ENCODE data around the gene AHCTF1. TPM values are rescaled to one million over a fixed set of nuclear protein-coding genes. Genes with fewer than 3 reads are reported as not detected.

Gene AHCTF1
- total RNA-seq, 2 donors from 2014 or later, result 36.9 to 41.9 TPM

GRCh38 chr1:246932366-246932700, 585 bp upstream of the AHCTF1 start:
- TF ChIP-seq, protein P1, sequence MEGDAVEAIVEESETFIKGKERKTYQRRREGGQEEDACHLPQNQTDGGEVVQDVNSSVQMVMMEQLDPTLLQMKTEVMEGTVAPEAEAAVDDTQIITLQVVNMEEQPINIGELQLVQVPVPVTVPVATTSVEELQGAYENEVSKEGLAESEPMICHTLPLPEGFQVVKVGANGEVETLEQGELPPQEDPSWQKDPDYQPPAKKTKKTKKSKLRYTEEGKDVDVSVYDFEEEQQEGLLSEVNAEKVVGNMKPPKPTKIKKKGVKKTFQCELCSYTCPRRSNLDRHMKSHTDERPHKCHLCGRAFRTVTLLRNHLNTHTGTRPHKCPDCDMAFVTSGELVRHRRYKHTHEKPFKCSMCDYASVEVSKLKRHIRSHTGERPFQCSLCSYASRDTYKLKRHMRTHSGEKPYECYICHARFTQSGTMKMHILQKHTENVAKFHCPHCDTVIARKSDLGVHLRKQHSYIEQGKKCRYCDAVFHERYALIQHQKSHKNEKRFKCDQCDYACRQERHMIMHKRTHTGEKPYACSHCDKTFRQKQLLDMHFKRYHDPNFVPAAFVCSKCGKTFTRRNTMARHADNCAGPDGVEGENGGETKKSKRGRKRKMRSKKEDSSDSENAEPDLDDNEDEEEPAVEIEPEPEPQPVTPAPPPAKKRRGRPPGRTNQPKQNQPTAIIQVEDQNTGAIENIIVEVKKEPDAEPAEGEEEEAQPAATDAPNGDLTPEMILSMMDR (conservative IDR thresholded peaks at IDR 0.05), result no peak
- no peak for DNase-seq
- peak overlapping the region; percentile 94 for H3K27ac Mint-ChIP-seq
- Histone ChIP-seq H3K27me3 (ENCODE audit: control insufficient read depth, insufficient read depth, low read length, poor library complexity, severe bottlenecking) (no peaks in the 10 kb centered on the region), H3K9me3 (ENCODE audit: control insufficient read depth, low read length) (no peaks in the 10 kb centered on the region), H3K4me1 (ENCODE audit: control insufficient read depth, insufficient read depth, low read length) (no peaks in the 10 kb centered on the region), H3K4me3 (ENCODE audit: low read length) (peak overlapping the region; percentile 79), H3K36me3 (ENCODE audit: control insufficient read depth, insufficient read depth, low read length) (peaks cover 17% of the 10 kb centered on the region), H3K27ac (ENCODE audit: low read depth, low read length) (peak overlapping the region; percentile 95), H3K9ac (ENCODE audit: extremely low read depth, low read length, poor library complexity, severe bottlenecking) (peak overlapping the region; percentile 77)
- peak overlapping the region; percentile 79 for H3K4me3 Mint-ChIP-seq
- no peaks in the 10 kb centered on the region for H3K4me1 Mint-ChIP-seq
- H3K27me3 Mint-ChIP-seq (ENCODE audit: insufficient read depth), result no peaks in the 10 kb centered on the region
- no peaks in the 10 kb centered on the region for H3K9me3 Mint-ChIP-seq
- 44 to 57% methylated on average over 7 to 8 of the region's 8 CpGs for WGBS, 2 experiments (ENCODE audit: insufficient coverage in 1 of 2, insufficient read length in 1 of 2)
- H3K36me3 Mint-ChIP-seq (ENCODE audit: low read depth), result peaks cover 17% of the 10 kb centered on the region

DNA sequence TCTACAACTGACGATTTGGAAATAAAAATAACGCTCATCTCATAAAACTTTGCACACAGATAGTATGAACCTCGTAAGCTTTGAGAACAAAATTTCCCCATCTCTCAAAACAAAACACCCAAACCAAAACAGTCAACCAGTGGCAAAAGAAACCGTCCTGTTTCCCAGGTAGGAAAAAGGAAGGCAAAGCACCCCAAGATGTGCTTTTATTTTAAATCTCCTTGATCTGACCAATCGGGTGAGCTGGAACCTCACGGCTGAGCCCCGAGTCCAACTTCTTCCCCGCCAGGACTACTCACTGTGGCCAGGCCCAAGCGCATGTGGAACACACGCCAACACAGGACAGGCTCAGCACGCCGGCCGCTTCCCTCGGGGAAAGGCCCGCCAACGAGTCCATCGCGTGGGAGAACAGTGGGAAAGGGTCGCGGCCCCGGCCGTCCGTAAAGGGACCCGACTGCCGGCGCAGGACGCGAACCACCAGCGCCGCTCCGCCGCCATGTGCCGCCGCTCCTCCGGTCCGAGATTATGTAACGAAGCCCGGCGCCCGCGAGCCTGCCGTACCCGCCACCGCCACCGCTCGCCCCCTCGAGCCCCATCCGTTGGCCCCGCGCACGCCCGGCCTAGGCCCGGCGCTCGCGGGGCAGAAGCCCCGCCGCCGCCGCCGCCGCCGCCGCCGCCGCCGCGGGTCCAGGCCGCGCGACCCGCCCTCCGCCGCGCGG, 759 bp downstream of the AHCTF1 start:
- peak; percentile 75 for DNase-seq
- Mint-ChIP-seq H3K9me3 (peaks cover 7% of the 10 kb centered on the region), H3K4me1 (peaks cover 1% of the 10 kb centered on the region), H3K27ac (peak overlapping the region; percentile 90), H3K36me3 (ENCODE audit: low read depth) (peaks cover 31% of the 10 kb centered on the region), H3K27me3 (ENCODE audit: insufficient read depth) (no peaks in the 10 kb centered on the region), H3K4me3 (peak overlapping the region; percentile 79)
- Histone ChIP-seq H3K9me3 (ENCODE audit: control insufficient read depth, low read length) (no peaks in the 10 kb centered on the region), H3K4me3 (ENCODE audit: low read length) (peak overlapping the region; percentile 88), H3K27me3 (ENCODE audit: control insufficient read depth, insufficient read depth, low read length, poor library complexity, severe bottlenecking) (no peaks in the 10 kb centered on the region), H3K9ac (ENCODE audit: extremely low read depth, low read length, poor library complexity, severe bottlenecking) (peak overlapping the region; percentile 77), H3K27ac (ENCODE audit: low read depth, low read length) (peak overlapping the region; percentile 95), H3K36me3 (ENCODE audit: control insufficient read depth, insufficient read depth, low read length) (peaks cover 31% of the 10 kb centered on the region), H3K4me1 (ENCODE audit: control insufficient read depth, insufficient read depth, low read length) (no peaks in the 10 kb centered on the region)
- TF ChIP-seq, protein P1 (conservative IDR thresholded peaks at IDR 0.05), result no peak
- WGBS, 2 experiments (ENCODE audit: insufficient coverage in 1 of 2, insufficient read length in 1 of 2), result 0 to 2% methylated on average over 30 to 76 of the region's 76 CpGs

DNA sequence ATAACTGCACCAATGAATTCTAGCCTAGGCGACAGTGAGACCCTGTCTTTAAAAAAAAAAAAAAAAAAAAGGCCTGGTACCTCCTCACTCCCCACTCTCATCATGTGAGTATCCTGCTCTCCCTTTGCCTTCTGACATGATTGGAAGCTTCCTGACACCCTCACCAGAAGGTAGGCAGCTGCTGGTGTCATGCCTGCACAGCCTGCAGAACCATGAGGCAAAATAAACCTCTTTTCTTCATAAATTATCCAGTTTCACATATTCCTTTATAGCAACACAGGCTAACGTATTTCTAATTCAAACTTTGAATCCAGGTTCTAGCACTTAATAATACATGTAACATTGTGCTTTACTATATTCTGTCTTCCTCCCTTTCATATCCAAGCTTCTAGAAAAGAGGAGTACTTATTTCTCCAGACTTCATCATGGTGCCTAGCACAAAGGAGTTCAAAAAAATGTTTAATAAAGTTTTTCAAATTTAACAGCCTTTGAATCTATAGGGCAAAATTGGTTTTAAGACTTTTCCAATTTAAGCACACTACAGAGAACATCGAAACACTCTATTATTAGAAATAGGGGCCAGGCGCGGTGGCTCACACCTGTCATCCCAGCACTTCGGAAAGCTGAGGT, 5.6 kb downstream of the AHCTF1 start:
- peaks cover 32% of the 10 kb centered on the region for H3K36me3 Mint-ChIP-seq (ENCODE audit: low read depth)
- H3K4me1 ChIP-seq (ENCODE audit: control insufficient read depth, insufficient read depth, low read length), result no peaks in the 10 kb centered on the region
- H3K27me3 ChIP-seq (ENCODE audit: control insufficient read depth, insufficient read depth, low read length, poor library complexity, severe bottlenecking), result no peaks in the 10 kb centered on the region
- no peaks in the 10 kb centered on the region for H3K27me3 Mint-ChIP-seq (ENCODE audit: insufficient read depth)
- no peak overlapping the region for H3K27ac ChIP-seq (ENCODE audit: low read depth, low read length)
- no peak for DNase-seq
- H3K4me3 Mint-ChIP-seq, result no peak overlapping the region
- peaks cover 8% of the 10 kb centered on the region for H3K9me3 Mint-ChIP-seq
- H3K4me3 ChIP-seq (ENCODE audit: low read length), result no peak overlapping the region
- no peak overlapping the region for H3K9ac ChIP-seq (ENCODE audit: extremely low read depth, low read length, poor library complexity, severe bottlenecking)
- 96 to 97% methylated on average over 5 to 6 of the region's 6 CpGs for WGBS, 2 experiments (ENCODE audit: insufficient coverage in 1 of 2, insufficient read length in 1 of 2)
- peaks cover 7% of the 10 kb centered on the region for H3K4me1 Mint-ChIP-seq
- peaks cover 48% of the 10 kb centered on the region for H3K36me3 ChIP-seq (ENCODE audit: control insufficient read depth, insufficient read depth, low read length)
- H3K27ac Mint-ChIP-seq, result no peak overlapping the region
- TF ChIP-seq, protein P1 (conservative IDR thresholded peaks at IDR 0.05), result no peak
- no peaks in the 10 kb centered on the region for H3K9me3 ChIP-seq (ENCODE audit: control insufficient read depth, low read length)

All from endodermal cell (in vitro differentiated cells).